GM21529 (cell line): ENCODE measurements around the gene PI3.
"Not testable (repeated sequence)": the region's sequence is repeated elsewhere in the genome, so short reads cannot be mapped to it uniquely, and the experiment has no call there.

ENCODE experiments used
- ATAC-seq: cut with Tn5 transposase; IDR thresholded peaks from one replicate; pipeline ENCODE4 v1.9.1; 2021; ENCODE audit not compliant: unreplicated experiment

Gene PI3, protein sequence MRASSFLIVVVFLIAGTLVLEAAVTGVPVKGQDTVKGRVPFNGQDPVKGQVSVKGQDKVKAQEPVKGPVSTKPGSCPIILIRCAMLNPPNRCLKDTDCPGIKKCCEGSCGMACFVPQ

DNA sequence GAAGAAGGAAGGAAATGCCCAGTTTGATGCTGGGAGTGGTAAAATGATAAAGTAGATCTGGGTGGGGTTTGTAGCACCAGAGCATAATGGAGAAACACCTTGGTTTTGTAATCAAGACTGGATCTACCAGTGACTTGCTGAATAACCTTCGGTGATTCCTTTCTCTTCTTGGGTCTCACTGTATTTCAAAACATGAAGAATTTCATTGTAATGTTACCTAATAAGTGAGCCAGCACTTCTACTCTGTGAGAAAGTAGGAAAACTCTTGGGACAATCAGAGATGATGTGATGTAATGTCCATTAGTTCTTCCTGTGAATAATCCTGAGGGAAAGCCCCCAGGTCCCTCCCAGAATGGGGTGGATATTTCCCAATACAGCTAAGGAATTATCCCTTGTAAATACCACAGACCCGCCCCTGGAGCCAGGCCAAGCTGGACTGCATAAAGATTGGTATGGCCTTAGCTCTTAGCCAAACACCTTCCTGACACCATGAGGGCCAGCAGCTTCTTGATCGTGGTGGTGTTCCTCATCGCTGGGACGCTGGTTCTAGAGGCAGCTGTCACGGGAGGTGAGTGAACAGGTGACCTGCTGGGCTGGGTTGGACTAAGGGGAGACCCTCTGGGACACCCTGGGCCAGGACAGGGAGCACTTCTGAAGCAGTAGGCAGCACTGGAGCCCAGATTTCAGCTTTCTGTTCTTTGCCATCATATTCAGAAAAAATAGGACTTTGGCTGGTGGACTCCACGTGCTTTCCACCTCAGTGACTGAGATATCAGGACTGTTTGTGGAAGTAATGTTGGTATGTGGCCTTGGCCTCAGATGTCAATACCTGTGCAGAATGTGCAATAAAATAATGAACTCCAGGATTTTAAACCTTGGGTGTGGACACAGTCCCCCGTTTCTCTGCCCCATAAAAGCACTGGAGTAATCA lies at the start of gene PI3:
PI3 (plus strand) TSS at position 469 of the 931 bp plus-strand sequence; CDS start at position 490, 21 bp downstream.
- ATAC-seq, result no peak

DNA sequence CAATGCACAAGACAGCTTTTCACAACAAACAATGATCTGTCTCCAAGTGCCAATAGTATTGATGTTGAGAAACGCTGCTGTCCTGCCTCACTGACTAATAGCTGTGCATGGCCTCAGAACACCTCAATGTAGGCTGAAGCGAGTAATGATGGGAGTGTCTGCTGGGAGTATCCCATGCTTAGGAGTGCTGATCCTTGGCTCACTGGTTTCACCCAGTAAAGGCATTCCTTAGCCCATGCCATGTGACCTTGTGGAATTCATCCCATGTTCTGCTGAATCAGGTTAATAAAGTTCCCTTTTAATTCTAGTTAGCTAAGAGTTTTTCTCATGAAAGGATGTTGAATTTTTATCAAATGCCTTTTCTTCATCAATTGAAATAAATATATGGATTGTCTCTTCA lies 46.6 kb upstream of the PI3 start:
- no peak for ATAC-seq

DNA sequence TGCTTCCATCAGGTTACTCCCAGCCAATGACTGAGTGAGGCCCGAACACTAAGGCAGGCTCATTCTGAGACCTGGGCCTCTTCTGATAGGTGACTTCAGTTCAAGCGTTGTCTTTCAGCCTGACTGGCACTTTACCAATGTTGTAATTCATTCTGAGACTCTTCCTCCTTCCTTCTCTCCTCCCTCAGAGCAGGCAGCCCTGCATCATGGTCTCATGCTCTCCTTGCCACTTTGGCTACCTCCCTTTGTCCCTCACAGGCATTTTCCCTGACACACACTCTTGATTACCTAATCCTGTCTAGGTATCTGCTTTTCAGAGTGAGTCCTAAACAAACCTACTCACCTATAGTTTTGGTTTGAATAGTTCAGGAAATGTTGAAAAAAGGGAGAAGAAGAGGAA lies 37.8 kb upstream of the PI3 start:
- no peak for ATAC-seq

DNA sequence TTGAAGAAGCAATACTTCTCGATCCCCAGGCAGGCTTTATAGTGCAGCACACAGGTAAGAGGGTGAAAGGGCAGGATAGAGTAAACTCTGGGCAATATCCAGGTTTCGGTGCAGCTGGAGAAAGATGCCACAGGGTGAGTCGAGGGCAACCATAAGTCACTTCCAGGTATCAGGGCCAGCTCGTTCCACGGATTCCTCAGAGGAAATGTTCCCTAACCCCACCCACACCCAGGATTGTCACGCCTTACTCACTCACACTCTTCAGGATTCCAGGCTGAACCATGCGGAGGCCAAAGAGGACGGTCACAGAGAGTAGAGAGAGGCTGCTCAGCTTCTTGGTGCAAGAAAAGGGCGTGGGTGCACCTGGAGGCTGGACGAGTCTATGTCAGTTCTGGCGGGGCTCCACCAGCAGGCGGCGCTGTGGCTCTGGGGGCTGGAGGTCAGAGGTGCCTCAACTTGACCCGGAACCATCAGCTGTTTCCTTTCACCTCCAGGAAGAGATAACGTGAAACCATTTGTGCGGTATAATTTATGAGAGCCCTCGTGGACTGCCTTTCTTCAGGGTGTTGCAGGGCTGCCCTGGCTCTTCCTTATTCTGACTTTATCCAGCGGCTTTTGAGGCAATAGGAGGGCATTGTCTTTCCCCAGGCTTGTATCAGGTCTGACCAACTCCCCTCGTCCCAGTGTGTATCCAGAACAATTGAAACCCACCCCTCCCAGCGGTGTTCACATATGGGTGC lies 36.0 kb upstream of the PI3 start:
- ATAC-seq, result no peak

DNA sequence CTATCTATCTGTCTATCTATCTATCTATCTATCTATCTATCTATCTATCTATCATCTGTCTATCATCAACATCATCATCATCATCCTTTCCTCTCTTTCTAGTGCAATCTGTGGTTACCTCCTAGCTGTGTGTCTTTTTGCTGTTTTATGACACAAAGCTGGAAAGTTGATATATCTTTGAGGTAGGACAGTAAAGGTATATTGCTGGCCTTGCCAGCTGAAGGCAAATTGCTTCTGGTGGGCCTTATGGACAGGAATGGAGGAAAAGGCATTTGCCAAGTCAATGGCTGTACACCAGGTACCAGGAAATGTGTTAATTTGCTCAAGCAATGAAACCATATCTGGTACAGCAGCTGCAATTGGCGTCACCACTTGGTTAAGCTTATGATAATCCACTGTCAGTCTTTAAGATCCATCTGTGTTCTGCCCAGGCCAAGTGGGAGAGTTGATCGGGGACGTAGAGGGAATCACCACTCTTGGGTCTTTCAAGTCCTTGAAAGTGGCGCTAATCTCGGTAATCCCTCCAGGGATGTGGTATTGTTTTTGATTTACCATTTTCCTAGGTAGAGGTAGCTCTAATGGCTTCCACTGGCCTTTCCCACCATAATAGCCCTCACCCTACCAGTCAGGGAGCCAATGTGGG lies 34.8 kb upstream of the PI3 start:
- ATAC-seq, result not testable (repeated sequence)

DNA sequence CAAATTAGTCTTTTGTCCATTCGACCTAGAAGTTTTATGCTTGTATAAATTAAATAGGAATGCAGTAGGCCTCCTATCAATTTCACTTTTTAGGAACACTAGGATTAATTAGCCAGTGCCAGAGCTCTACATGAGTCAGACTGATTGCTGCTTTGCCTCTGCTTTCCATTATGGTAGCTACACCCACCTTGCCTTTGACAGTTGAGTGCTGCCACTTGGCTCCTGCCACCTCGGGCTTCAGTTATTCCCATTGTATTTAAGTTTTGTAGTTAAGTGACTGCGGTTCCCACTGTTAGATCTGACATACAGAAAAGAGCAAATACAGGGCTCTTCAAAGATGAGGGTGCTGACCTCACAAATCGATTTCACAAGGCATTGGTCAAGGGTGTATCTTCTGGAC lies 33.9 kb upstream of the PI3 start:
- no peak for ATAC-seq

DNA sequence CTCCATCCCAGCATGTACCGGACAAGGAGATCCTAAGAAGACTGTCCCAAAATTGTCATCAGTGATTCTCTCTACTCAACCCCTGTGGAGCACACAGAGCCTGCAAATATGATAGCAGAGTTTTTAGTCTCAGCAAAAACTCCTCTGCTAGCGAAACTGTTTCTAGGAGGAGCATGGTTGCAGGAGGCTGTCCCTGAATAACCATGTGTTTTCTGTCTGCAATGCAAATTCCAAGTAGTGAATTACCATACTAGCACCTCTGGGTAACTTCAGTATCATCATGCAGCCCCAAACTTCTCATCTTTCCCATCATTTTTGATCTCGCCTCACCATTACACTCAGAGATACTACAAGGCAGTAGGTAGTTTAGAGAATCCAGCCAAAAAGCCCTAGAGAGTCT lies 25.6 kb upstream of the PI3 start:
- ATAC-seq, result no peak

DNA sequence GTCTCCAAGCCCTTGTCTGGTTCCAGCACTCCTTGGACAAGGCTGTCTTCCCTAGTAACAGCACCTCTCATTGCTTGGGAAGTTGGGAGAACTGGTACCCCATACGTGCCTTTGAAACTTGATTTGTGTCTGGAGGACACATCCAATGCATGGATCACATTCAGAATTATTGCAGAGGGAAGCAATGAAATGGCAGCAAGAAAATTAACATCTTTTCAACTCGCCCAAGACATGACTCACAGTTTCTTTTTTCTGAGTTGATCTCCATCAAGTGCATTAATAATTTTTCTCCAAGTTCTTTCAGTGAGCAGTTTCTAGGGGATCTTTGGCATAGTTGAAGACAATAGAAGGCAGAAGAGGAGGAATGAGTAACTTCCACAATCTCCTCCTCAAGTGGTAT lies 22.3 kb upstream of the PI3 start:
- ATAC-seq, result no peak

DNA sequence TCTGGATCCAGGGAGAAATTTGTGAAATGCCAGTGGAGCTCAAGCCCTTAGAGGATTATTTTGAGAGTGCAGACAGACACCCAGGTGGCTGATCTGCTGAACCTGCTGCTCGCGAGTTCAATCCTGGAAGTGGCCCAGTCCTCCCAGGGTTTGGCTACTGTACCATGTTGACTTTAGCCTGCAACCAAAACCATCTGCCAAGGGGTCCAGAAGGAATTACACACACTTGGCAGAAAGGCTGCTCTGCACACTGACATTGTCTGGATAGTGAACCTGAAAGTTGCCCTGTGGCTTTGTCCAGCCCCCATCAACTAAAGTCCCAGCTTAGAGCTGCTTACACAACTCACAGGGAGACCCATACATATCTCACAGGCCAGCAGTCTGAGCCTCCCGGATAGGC lies 21.6 kb upstream of the PI3 start:
- no peak for ATAC-seq

DNA sequence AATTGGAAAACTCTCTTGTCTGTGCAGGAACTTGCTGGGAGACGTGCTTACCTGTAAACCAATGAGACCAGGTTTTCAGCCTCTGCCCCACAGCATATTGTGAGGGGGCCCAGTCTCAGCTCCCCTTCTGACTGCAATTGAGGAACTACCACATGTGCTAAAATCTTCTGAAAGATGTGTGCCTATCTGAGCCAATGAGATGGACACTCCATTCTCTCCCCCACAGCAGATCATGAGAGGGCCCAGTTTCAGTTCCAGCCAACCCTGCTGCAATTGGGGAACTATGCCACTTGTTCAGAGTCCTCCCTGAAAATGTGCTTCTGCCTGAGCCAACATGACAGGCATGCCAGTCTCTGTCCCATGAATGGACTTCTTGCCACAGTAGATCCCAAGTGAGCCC lies 20.9 kb upstream of the PI3 start:
- no peak for ATAC-seq

DNA sequence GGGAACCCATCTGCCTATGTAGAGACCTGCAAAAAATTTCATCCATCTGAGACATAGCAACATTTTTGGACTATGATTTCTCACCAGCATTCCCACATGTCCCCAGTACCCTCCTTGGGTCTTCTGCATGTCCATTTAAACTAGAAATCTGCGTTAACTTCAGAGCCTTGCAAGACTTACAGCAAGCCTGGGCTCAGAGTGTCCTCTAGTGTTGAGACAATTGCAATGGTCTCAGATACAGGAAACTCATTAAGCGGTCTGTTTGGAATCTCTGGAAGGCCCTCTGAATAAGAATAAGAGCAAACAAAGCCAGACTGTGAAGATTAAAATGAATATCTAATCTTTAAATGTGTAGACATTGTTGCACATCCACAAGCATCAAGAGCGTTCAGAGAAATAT lies 20.5 kb upstream of the PI3 start:
- no peak for ATAC-seq

DNA sequence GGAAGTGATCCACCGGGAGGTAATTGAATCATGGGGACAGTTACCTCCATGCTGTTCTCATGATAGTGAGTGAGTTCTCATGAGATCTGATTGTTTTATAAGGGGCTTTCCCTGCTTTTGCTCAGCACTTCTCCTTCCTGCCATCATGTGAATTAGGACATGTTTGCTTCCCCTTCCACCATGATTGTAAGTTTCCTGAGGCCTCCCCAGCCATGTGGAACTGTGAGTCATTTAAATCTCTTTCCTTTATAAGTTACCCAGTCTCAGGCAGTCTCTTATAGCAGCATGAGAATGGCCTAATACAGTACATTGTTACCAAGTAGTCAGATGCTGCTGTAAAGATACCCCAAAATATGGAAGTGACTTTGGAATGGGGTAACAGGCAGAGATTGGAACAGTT lies 19.9 kb upstream of the PI3 start:
- ATAC-seq, result not testable (repeated sequence)

DNA sequence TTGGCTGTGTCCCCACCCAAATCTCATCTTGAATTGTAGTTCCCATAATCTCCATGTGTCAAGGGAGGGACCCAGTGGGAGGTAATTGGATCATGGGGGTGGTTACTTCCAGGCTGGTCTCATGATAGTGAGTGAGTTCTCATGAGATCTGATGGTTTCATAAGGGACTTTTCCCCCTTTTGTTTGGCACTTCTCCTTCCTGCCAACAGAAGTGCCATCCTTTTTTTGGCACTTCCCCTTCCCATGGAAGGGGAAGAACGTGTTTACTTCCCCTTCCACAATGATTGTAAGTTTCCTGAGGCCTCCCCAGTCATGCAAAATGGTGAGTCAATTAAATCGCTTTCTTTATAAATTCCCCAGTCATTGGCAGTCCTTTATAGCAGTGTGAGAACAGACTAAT lies 18.0 kb upstream of the PI3 start:
- no peak for ATAC-seq

DNA sequence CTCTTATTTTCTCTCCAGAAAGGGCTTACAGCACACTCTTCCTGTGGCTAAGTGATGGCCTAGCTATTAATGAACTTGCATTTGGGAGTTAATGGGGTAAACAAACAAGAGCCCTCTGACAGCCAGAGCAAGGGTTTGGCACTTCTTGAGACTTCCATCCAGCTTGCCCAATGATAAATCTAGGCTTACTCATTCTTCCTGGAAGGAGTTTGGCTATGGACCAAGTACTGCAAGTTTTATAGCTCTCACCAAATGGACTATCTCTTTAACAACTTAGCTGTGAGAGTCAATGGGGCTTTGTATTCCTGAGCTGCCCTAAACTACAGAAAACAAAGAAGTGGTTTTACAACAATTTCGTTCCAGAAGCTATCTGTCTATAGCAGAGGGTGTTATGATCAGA lies 16.7 kb upstream of the PI3 start:
- no peak for ATAC-seq

DNA sequence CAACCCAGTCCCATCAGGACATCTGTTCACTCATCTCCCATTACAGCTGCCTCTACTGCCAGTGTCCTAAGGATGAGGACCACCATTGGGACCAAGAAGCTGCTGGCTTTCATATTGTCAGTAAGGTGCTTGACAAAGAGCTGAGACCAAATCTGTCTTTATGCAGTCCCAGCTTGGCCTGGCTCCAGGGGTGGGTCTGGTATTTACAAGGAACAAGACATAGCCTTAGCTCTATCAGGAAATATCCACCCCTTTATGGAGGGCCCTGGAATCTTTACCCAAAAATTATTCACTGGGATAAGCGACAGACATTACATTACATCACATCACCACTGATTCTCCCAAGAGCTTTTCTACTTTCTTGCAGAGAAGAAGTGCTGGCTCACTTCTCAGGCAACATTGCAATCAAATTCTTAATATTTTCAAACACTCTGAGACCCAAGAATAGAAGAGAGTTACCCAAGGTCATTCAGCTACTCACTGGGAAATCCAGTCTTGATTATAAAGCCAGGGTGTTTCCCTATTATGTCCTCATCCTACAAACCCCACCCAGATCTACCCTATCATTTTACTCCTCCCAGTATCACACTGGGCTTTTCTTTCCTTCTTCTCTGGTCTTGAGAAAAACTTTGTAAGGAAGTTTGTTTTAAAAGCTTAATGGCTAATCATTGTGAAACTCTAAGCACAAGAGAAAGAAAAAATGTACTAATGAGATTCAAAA lies 11.5 kb upstream of the PI3 start:
- no peak for ATAC-seq

DNA sequence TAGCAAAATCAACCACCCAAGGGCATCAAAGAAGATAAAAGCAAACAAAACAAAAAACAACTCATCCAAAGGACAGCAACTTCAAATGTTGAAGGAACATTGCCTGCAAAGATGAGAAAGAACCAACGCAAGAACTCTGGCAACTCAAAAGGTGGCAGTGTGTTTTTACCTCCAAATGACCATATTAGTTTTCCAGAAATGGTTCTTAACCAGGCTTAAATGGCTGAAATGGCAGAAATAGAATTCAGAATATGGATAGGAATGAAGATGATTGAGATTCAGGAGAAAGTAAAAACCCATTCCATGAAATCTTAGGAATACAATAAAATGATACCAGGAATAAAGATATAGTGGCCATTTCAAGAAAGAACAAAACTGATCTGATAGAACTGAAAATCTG lies 9.8 kb upstream of the PI3 start:
- no peak for ATAC-seq

DNA sequence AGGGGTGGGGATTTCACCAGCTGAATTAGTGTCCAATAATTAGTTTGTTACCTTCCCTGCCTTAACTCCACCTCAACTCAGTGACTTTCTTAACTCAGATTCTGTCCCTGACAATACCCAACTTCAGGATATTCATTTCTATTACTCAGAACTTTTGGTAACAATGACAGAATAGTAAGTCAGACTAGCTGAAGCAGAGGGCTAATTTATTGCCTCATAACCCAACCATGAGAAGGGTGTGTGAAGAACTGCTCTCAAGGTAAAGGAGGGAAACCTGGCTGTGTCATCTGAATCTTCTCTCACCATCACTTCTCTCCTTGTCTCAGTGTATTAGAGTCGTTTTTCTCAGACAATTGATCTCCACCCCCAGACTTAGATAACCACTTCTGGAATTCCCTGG lies 1.2 kb upstream of the PI3 start:
- ATAC-seq, result no peak

DNA sequence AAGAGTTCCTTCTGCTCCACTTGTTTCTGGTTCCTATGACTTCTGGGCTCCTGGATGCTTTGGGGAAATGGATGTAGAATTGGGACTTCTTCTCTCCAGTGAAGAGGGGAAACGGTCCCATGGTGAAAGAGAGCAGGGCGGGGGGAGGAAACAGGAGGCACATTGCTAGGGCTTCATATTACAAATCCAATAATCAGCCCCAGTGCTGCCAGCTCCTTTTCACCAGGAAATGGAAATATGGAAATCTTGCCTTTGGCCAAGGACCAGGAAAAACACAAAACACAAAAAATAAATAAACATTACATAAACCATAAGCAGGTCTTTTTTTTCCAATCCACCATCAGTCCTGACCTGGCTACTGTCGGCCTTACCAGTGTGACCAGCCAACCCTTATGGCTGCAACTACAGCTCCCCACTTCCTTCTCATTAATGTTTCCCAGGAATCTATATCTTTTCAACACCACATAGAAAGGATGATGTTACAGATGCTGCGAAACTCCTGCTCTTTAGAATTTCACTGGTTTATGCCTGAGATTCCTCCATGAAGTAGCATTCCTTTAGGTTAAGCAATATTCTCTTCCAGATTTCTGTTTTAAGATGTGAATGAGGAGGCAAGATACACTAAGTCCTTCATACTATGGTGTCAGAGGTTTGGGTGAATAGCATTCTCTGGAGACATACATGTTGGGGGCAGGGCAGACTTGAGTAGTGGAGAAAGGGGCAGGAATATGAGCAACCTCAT lies 2.0 kb downstream of the PI3 start:
- ATAC-seq, result no peak

DNA sequence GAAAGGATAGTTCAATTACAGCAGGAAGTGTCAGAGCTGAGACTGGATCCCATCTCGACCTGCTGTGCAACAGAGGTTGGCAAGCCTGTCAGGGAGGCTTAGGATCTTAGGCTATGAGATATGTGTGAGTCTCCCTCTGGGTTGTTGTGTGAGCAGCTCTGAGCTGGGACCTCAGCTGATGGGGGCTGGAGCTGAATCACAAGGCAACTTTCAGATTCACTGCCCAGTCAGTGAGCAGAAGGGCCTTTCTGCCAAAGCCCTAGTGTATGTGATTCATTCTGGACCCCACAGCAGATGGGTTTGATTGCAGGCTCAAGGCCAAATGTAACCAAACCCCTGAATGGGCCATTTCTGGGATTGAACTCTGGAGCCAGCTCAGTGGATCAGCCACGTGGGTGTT lies 4.5 kb downstream of the PI3 start:
- no peak for ATAC-seq

DNA sequence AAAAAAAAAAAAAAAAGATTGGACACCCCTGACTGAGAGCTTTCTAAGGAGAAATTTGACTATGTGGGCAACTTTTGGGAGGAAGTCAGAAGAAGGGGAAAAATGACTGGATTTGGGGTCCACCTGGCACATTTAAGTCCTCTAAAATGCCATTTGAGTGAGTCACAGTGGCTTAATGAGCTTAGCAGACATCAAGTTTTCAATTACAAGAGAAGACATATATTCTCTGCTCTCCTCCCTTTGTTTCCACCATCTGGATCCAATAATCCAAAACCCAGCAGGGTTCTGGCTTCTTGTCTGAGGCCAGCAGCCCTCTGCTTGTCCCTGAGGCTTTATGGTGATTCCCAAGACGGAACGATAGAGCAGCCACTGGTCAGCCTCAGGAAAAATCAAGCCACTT lies 6.9 kb downstream of the PI3 start:
- no peak for ATAC-seq
